ENCODE data around the gene DDIT4.
A peak's percentile ranks its signal among the peaks of the same experiment; 100 is the strongest.

The DDIT4 gene

DNA sequence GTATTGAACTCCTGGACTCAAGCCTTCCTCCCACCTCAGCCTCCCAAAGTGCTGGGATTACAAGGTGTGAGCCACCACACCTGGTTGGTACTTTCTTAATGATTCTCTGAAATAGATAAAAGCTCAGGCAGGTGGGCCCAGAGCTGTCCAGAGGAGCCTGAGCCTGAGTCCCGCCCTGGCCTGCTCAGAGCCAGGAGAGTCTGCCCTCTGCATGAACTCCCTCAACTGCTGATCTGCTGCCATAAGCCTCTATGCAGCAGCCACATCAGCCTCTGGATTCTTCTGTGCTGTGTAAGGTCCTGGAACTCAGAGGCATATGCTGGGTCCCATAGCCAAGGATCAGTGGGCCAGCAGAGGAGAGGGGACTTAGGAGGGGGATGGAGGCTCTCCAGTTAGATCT is 23.1 kb upstream of the DDIT4 start:
- Histone ChIP-seq H3K4me3 (ENCODE audit: low read length in 2 of 2) (no peak overlapping the region), H3K9ac (ENCODE audit: low read length in 2 of 2) (peak overlapping the region in 1 of 2 donors; percentile 29), H3K27ac (ENCODE audit: low read length) (peak overlapping the region; percentile 67), H3K9me3 (ENCODE audit: control insufficient read depth in 2 of 2, low read length in 2 of 2) (no peaks in the 10 kb centered on the region), H3K4me1 (ENCODE audit: control insufficient read depth, insufficient read depth, low read length) (peaks cover 70% of the 10 kb centered on the region), H3K36me3 (ENCODE audit: control insufficient read depth in 2 of 2, insufficient read depth in 2 of 2, low read length in 2 of 2) (no peaks in the 10 kb centered on the region), H3K27me3 (ENCODE audit: control insufficient read depth in 1 of 2, insufficient read depth in 2 of 2, low read length in 2 of 2) (no peaks in the 10 kb centered on the region)

DNA sequence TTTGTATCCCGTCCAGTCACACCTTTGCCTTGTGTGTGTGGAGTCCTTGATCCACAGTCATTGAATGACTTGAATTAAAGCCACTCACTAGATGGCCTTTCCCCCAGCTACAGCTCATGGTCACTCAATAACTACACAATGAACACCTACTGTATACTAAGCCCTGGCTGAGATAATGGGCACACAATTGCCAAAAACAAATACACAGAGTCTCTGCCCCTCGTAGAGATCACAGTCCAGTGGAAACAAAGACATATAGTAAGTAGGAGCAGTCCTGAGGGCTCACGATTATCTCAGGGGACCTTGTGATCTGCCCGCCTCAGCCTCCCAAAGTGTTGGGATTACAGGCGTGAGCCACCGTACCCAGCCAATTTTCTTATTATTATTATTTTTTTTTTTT is 22.1 kb upstream of the DDIT4 start:
- Histone ChIP-seq H3K27me3 (ENCODE audit: control insufficient read depth in 1 of 2, insufficient read depth in 2 of 2, low read length in 2 of 2) (no peaks in the 10 kb centered on the region), H3K36me3 (ENCODE audit: control insufficient read depth in 2 of 2, insufficient read depth in 2 of 2, low read length in 2 of 2) (no peaks in the 10 kb centered on the region), H3K9me3 (ENCODE audit: control insufficient read depth in 2 of 2, low read length in 2 of 2) (no peaks in the 10 kb centered on the region), H3K4me3 (ENCODE audit: low read length in 2 of 2) (no peak overlapping the region), H3K27ac (ENCODE audit: low read length) (no peak overlapping the region), H3K9ac (ENCODE audit: low read length in 2 of 2) (no peak overlapping the region), H3K4me1 (ENCODE audit: control insufficient read depth, insufficient read depth, low read length) (peaks cover 69% of the 10 kb centered on the region)

DNA sequence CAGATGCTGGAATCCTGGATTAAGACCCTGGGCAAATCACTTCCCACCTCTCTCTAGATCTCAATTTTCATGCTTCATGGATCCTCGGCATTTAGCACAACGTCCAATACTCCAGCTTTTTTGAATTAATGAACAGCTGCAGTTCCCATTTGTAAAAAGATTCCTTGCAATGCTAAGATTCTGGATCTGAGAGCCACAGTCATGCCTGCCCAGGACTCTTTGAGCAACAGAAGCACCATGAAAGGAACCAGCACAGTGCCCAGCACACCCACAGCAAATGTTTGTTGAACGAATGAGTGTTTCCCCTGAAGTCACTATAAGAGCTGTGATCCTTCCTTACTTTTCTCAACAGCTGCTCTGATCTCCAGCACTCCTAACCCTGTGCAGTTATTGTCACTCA is 20.8 kb upstream of the DDIT4 start:
- no peak overlapping the region for H3K4me3 ChIP-seq (ENCODE audit: low read length in 2 of 2)
- H3K36me3 ChIP-seq (ENCODE audit: control insufficient read depth in 2 of 2, insufficient read depth in 2 of 2, low read length in 2 of 2) = no peaks in the 10 kb centered on the region
- peak overlapping the region; percentile 36 to 39 for H3K9ac ChIP-seq (ENCODE audit: low read length in 2 of 2)
- H3K27me3 ChIP-seq (ENCODE audit: control insufficient read depth in 1 of 2, insufficient read depth in 2 of 2, low read length in 2 of 2) = no peaks in the 10 kb centered on the region
- peaks cover 62% of the 10 kb centered on the region for H3K4me1 ChIP-seq (ENCODE audit: control insufficient read depth, insufficient read depth, low read length)
- H3K9me3 ChIP-seq (ENCODE audit: control insufficient read depth in 2 of 2, low read length in 2 of 2) = no peaks in the 10 kb centered on the region
- H3K27ac ChIP-seq (ENCODE audit: low read length) = peak overlapping the region; percentile 96

DNA sequence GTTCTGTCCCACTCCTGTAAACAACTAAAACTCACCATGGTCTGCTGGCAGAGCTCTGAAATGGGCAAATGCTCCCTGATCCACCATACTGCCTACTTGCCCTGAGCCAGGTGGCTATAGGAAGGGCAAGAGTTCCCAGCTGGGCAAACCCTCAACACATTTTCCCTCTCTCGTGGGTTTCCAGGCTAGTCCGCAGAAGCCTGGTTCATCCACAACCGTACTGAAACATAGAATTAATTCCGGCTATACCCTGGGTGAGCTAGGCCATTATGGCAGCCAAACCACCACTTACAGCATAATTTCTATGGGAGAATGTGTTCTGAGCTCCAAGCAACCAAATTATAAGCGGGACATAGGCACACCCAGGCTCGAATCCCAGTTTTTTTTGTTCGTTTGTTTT is 20.1 kb upstream of the DDIT4 start:
- Histone ChIP-seq H3K9me3 (ENCODE audit: control insufficient read depth in 2 of 2, low read length in 2 of 2) (no peaks in the 10 kb centered on the region), H3K9ac (ENCODE audit: low read length in 2 of 2) (no peak overlapping the region), H3K36me3 (ENCODE audit: control insufficient read depth in 2 of 2, insufficient read depth in 2 of 2, low read length in 2 of 2) (no peaks in the 10 kb centered on the region), H3K27ac (ENCODE audit: low read length) (peak overlapping the region; percentile 96), H3K4me1 (ENCODE audit: control insufficient read depth, insufficient read depth, low read length) (peaks cover 58% of the 10 kb centered on the region), H3K4me3 (ENCODE audit: low read length in 2 of 2) (no peak overlapping the region), H3K27me3 (ENCODE audit: control insufficient read depth in 1 of 2, insufficient read depth in 2 of 2, low read length in 2 of 2) (no peaks in the 10 kb centered on the region)

DNA sequence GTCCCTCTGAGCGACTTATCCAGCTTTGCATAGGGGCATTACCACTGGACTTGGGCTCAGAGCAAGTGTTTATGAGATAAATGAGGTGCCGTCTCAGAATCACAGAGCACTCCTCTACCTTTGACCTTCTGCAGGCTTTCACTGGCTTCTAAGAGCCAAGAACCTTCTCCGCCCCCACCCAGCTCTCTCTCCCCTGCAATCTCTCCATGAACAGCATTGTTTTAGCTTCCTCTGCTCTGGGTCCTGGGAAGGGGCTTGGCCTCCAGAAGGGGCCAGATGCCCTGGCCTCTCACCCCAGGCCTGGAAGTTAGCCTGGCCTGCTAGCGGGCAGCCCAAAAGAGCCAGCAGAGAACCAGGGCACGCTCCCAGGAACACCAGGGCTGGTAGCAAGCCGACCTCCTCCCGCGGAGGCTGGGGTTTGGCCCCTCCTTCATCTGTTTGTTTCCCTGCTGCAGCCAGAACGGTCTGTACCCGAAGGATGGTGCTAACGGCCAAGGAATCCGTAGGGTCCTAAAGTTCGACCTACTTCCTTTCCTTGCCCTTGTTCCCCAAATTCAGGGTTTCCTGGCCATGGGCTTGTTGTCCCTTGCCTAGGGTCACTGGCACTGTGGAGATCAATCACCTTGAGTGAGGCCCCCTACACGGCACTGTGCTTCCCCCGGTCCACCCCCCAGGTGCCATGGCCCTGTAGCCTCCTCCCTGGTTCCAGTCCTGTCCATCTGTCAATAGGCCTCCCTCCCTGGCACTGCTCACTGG is 18.7 kb upstream of the DDIT4 start:
- H3K4me1 ChIP-seq (ENCODE audit: control insufficient read depth, insufficient read depth, low read length) = peaks cover 64% of the 10 kb centered on the region
- peak overlapping the region; percentile 96 for H3K27ac ChIP-seq (ENCODE audit: low read length)
- H3K9ac ChIP-seq (ENCODE audit: low read length in 2 of 2) = peak overlapping the region; percentile 61 to 75
- H3K36me3 ChIP-seq (ENCODE audit: control insufficient read depth in 2 of 2, insufficient read depth in 2 of 2, low read length in 2 of 2) = no peaks in the 10 kb centered on the region
- no peaks in the 10 kb centered on the region for H3K27me3 ChIP-seq (ENCODE audit: control insufficient read depth in 1 of 2, insufficient read depth in 2 of 2, low read length in 2 of 2)
- no peaks in the 10 kb centered on the region for H3K9me3 ChIP-seq (ENCODE audit: control insufficient read depth in 2 of 2, low read length in 2 of 2)
- peak overlapping the region; percentile 17 to 57 for H3K4me3 ChIP-seq (ENCODE audit: low read length in 2 of 2)

DNA sequence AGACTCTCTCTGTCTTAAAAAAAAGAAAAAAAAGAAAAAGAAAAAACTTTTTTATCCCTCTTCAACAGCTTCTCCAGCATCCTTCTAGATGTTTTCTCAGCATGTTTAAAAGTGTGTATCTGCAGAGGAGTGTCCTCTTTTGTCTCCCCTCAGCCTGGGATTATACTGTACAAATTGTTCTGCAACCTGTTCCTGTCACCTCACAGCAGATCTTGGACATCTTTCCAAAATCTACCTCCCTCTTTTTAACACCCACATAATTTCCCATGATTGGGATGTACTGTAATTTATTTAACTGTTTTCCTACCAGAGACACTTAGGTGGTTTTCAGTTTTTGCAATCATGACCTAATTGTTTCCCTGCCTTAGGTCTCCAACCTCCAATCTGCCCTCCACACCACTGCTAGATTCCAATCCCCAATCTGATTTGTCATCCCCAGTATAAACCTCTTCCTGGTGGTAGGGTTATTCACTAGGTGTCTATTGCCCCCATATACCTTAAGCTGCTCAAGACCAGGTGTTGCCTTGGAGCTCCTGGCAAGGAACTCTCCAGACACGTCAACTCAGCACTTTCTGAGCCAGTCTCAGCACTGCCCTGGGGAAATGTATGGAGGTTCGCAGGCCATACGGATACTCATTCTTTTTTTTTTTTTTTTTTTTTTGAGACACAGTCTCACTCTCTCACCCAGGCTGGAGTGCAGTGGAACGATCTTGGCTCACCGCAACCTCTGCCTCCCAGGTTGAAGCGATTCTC is 17.6 kb upstream of the DDIT4 start:
- H3K9ac ChIP-seq (ENCODE audit: low read length in 2 of 2) = no peak overlapping the region
- peaks cover 70% of the 10 kb centered on the region for H3K4me1 ChIP-seq (ENCODE audit: control insufficient read depth, insufficient read depth, low read length)
- H3K27me3 ChIP-seq (ENCODE audit: control insufficient read depth in 1 of 2, insufficient read depth in 2 of 2, low read length in 2 of 2) = no peaks in the 10 kb centered on the region
- no peaks in the 10 kb centered on the region for H3K36me3 ChIP-seq (ENCODE audit: control insufficient read depth in 2 of 2, insufficient read depth in 2 of 2, low read length in 2 of 2)
- H3K27ac ChIP-seq (ENCODE audit: low read length) = peak overlapping the region; percentile 96
- H3K4me3 ChIP-seq (ENCODE audit: low read length in 2 of 2) = no peak overlapping the region
- H3K9me3 ChIP-seq (ENCODE audit: control insufficient read depth in 2 of 2, low read length in 2 of 2) = no peaks in the 10 kb centered on the region

DNA sequence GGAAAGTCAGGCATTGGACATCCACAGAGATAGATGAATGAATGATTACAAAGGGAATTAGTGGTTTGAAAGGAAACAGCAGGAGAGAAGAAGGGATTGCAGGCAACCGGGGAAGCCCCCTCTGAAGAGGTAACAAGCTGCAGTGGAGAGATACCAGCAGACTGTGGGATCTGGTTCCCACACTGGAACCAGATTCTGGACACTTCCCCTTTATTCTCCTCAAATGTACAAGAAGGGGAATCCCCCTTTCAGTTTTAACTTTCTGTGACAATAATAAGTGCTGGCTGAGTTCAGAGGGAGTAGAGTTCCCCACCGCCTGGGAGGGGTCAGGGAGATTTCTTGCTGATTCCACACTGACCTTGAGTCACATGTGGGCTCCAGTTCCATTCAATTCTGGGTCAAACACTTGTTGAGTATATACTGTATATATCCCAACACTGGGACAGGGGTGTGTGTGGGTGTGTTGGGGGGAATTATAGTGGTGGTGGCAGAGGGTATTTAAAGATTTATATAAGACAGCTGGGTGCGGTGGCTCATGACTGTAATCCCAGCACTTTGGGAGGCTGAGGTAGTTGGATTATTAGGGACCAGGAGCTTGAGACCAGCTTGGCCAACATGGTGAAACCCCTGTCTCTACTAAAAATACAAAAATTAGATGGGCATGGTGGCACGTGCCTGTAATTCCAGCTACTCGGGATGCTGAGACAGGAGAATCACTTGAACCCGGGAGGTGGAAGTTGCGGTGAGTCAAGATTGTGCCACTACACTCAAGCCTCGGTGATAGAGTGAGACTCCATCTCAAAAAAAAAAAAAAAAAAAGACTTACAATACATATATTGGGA is 16.5 kb upstream of the DDIT4 start:
- Histone ChIP-seq H3K9ac (ENCODE audit: low read length in 2 of 2) (no peak overlapping the region), H3K27me3 (ENCODE audit: control insufficient read depth in 1 of 2, insufficient read depth in 2 of 2, low read length in 2 of 2) (no peaks in the 10 kb centered on the region), H3K4me1 (ENCODE audit: control insufficient read depth, insufficient read depth, low read length) (peaks cover 78% of the 10 kb centered on the region), H3K27ac (ENCODE audit: low read length) (peak overlapping the region; percentile 96), H3K4me3 (ENCODE audit: low read length in 2 of 2) (no peak overlapping the region), H3K9me3 (ENCODE audit: control insufficient read depth in 2 of 2, low read length in 2 of 2) (no peaks in the 10 kb centered on the region), H3K36me3 (ENCODE audit: control insufficient read depth in 2 of 2, insufficient read depth in 2 of 2, low read length in 2 of 2) (no peaks in the 10 kb centered on the region)

DNA sequence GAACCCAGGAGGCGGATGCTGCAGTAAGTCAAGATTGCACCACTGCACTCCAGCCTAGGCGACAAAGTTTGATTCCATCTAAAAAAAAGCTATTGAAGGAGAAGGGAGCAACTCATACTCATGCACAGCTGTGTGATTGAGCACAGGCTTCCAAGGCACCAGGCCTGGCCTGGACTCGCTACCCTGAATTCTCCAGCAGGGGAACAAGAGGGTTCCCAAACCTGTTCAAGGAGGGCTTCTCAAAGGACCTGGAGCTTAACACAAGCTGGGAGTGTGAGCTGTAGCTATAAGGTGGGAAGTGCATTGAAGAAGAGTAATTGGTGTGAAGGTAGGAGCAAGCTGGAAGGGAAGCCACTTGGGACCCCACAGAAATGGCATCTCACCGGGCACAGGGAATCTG is 15.1 kb upstream of the DDIT4 start:
- H3K27ac ChIP-seq (ENCODE audit: low read length) = peak overlapping the region; percentile 90
- no peaks in the 10 kb centered on the region for H3K36me3 ChIP-seq (ENCODE audit: control insufficient read depth in 2 of 2, insufficient read depth in 2 of 2, low read length in 2 of 2)
- no peaks in the 10 kb centered on the region for H3K9me3 ChIP-seq (ENCODE audit: control insufficient read depth in 2 of 2, low read length in 2 of 2)
- no peak overlapping the region for H3K4me3 ChIP-seq (ENCODE audit: low read length in 2 of 2)
- peaks cover 68% of the 10 kb centered on the region for H3K4me1 ChIP-seq (ENCODE audit: control insufficient read depth, insufficient read depth, low read length)
- H3K27me3 ChIP-seq (ENCODE audit: control insufficient read depth in 1 of 2, insufficient read depth in 2 of 2, low read length in 2 of 2) = no peaks in the 10 kb centered on the region
- no peak overlapping the region for H3K9ac ChIP-seq (ENCODE audit: low read length in 2 of 2)

DNA sequence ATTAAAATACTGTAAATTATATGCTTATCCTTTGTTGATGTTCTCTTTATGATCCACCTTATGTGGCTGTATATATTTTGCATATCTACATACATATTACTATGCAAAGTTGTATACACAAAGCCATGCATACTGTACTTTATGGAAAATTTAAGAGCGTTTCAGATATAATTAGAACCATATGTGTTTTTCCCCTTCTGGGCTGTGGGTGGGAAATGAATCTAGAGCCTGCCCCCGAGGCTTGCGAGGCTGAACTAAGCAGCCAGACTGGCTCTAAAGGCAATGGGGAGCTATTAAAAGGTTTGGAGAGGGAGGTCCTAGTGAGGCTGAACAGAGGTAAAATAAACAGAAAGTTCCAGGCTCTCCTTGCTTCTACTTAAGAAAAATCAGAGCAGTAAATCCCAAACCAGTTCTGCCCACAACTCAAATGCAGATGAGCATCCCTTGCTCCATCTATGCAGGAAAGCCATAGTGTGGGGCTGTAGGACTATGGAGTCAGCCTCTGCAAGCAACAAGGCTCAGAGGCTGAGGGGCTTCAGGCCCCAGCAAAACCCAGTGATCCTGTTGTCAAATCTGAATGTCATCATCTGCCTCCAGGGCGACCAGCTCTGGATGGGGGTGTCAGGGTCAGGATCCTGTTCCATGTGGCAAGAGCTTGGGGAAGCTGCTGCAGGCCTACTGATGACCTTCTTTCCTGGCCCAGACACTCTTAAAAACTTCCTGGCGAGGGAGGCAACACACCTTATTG is 14.1 kb upstream of the DDIT4 start:
- H3K9ac ChIP-seq (ENCODE audit: low read length in 2 of 2) = peak overlapping the region; percentile 58 to 62
- H3K4me1 ChIP-seq (ENCODE audit: control insufficient read depth, insufficient read depth, low read length) = peaks cover 61% of the 10 kb centered on the region
- peak overlapping the region; percentile 15 to 63 for H3K4me3 ChIP-seq (ENCODE audit: low read length in 2 of 2)

More for the DNA sequence above, 14.1 kb upstream of the DDIT4 start:
- H3K27ac ChIP-seq (ENCODE audit: low read length) = peak overlapping the region; percentile 90
- H3K36me3 ChIP-seq (ENCODE audit: control insufficient read depth in 2 of 2, insufficient read depth in 2 of 2, low read length in 2 of 2) = no peaks in the 10 kb centered on the region
- H3K27me3 ChIP-seq (ENCODE audit: control insufficient read depth in 1 of 2, insufficient read depth in 2 of 2, low read length in 2 of 2) = no peaks in the 10 kb centered on the region
- H3K9me3 ChIP-seq (ENCODE audit: control insufficient read depth in 2 of 2, low read length in 2 of 2) = no peaks in the 10 kb centered on the region

All from stomach smooth muscle (tissue), 2 donors.